Fibroblast of the conjunctiva (primary cell): ENCODE data around the gene MYRIP.
"Not testable (repeated sequence)": the region's sequence is repeated elsewhere in the genome, so short reads cannot be mapped to it uniquely, and the experiment has no call there.

ENCODE experiments used
- DNase-seq: peaks from one replicate; pipeline ENCODE4 v3.0.0-alpha.2; 2010; ENCODE audit warnings: low read depth

MYRIP gene

GRCh38 chr3:40130721-40131120 lies 321.3 kb downstream of the MYRIP start:
- no peak for DNase-seq

- not testable (repeated sequence) for DNase-seq
Measured at GRCh38 chr3:40133886-40134575, 324.6 kb downstream of the MYRIP start.

- peak; percentile 45 for DNase-seq
Measured at GRCh38 chr3:40137591-40138295, 328.3 kb downstream of the MYRIP start.

- DNase-seq = no peak
Measured at GRCh38 chr3:40143283-40144090, 334.1 kb downstream of the MYRIP start.

- DNase-seq = no peak
Measured at GRCh38 chr3:40148827-40149226, 339.4 kb downstream of the MYRIP start.

GRCh38 chr3:40152482-40153133 lies 343.2 kb downstream of the MYRIP start:
- DNase-seq = no peak

- no peak for DNase-seq
Measured at GRCh38 chr3:40160933-40161332, 351.5 kb downstream of the MYRIP start.

GRCh38 chr3:40162616-40163015 lies 353.2 kb downstream of the MYRIP start:
- no peak for DNase-seq

GRCh38 chr3:40166997-40167396 lies 357.6 kb downstream of the MYRIP start:
- DNase-seq = no peak

- no peak for DNase-seq
Measured at GRCh38 chr3:40167958-40168357, 358.5 kb downstream of the MYRIP start.

GRCh38 chr3:40169983-40170382 lies 360.6 kb downstream of the MYRIP start:
- no peak for DNase-seq

- no peak for DNase-seq
Measured at GRCh38 chr3:40170395-40170794, 361.0 kb downstream of the MYRIP start.

- DNase-seq = no peak
Measured at GRCh38 chr3:40172560-40172959, 363.2 kb downstream of the MYRIP start.

GRCh38 chr3:40173227-40173721 lies 363.9 kb downstream of the MYRIP start:
- DNase-seq = no peak

- DNase-seq = no peak
Measured at GRCh38 chr3:40178012-40178594, 368.7 kb downstream of the MYRIP start.

- DNase-seq = peak; percentile 64
Measured at GRCh38 chr3:40179016-40179415, 369.6 kb downstream of the MYRIP start.

- no peak for DNase-seq
Measured at GRCh38 chr3:40181182-40181581, 371.8 kb downstream of the MYRIP start.

- no peak for DNase-seq
Measured at GRCh38 chr3:40185029-40185695, 375.8 kb downstream of the MYRIP start.

- no peak for DNase-seq
Measured at GRCh38 chr3:40186508-40186907, 377.1 kb downstream of the MYRIP start.

- DNase-seq = no peak
Measured at GRCh38 chr3:40187945-40188344, 378.5 kb downstream of the MYRIP start.

- no peak for DNase-seq
Measured at GRCh38 chr3:40189118-40189517, 379.7 kb downstream of the MYRIP start.
